DMS153 (cell line): Measurements from ENCODE around the gene PTPRA.

ENCODE experiments used
- DNase-seq: peaks from one replicate; lab custom pipeline; 2025; lab: John Stamatoyannopoulos, UW

Gene PTPRA

DNA sequence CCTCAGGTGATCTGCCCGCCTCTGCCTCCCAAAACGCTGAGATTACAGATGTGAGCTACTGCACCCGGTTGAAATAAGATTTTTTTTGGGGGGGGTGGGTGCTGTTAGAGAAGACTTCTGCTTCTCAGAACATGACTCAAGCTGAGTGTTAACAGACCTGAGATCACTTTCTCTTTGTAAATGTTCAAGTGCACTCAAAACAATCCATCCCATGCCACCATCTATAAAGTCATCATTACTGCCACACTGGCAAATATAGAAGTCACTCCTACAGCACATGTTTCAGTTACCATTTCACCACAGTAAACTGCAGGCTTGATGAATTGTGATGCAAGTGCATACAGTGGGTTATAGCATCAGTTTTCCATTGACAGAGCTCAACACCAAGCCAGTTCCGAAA is 23.8 kb upstream of the PTPRA start:
- no peak for DNase-seq

- DNase-seq: no peak
Measured at GRCh38 chr20:2851086-2851485, 22.2 kb upstream of the PTPRA start.

DNA sequence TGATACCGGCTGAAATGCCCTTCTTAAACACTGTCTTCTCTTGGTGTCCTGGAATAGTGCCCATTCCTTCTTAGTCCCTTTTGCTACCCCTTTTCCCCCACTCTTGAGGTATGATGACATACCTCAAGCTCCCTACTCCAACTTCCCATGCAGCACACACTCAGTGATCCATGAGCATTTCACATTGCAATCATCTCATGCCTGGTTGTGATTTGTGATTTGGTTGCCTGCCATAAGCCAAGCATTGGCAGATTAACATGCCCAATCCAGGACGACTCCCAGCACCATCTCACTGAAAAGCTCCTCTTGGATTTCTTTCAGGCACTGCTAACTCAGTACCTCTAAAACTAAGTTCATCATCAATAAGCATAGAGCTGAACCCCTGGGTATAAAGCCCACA is 14.7 kb upstream of the PTPRA start:
- no peak for DNase-seq

DNA sequence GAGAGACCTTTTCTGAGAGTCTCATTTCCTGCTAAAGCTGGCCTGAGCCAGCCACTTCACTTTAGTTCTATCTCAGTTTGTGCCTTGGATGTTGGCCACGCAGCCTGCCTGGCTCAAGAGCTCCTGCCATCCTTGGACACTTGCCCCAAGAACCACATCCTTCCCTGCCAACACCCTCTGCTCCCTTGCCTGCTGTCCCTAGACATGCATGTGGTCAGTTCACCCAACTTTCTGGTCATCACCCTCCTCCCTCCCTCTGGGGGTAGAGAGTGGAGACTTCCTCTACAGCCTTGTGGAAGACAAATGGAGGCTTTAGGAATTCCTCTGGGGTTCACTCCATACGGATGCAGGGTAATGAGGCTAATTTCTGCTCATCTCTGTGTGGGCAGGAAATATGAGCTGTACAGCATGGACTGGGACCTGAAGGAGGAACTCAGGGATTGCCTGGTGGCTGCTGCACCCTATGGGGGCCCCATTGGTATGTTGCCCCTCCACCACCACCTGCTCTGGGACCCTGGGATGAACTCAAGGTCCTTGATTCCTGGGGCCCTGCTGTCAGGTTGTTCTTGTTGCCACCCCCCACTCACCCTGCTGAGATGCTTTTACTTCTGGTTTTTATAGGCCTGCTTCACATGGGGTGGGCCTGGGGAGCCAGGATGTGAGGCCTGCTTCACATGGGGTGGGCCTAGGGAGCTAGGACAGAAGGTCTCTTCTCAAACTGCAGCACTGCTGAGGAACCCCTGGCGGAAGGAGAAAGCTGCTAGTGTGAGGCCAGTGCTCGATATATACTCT is 13.8 kb upstream of the PTPRA start:
- no peak for DNase-seq

- DNase-seq: no peak
Measured at GRCh38 chr20:2864626-2865025, 8.7 kb upstream of the PTPRA start.

DNA sequence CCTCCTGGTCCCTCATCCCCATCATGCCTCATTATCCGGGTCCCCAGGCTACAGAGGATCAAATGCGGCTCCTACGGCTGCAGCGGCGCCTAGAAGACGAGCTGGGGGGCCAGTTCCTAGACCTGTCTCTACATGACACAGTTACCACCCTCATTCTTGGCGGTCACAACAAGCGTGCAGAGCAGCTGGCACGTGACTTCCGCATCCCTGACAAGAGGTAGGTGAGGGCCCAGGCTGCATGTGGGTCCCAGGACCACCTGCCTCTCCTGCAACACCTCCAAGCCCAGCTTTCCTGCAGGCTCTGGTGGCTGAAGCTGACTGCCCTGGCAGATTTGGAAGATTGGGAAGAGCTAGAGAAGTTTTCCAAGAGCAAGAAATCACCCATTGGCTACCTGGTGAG is 8.2 kb upstream of the PTPRA start:
- DNase-seq: no peak

GRCh38 chr20:2865630-2866029 is 7.7 kb upstream of the PTPRA start:
- DNase-seq: no peak

- no peak for DNase-seq
Measured at GRCh38 chr20:2866236-2866635, 7.0 kb upstream of the PTPRA start.

DNA sequence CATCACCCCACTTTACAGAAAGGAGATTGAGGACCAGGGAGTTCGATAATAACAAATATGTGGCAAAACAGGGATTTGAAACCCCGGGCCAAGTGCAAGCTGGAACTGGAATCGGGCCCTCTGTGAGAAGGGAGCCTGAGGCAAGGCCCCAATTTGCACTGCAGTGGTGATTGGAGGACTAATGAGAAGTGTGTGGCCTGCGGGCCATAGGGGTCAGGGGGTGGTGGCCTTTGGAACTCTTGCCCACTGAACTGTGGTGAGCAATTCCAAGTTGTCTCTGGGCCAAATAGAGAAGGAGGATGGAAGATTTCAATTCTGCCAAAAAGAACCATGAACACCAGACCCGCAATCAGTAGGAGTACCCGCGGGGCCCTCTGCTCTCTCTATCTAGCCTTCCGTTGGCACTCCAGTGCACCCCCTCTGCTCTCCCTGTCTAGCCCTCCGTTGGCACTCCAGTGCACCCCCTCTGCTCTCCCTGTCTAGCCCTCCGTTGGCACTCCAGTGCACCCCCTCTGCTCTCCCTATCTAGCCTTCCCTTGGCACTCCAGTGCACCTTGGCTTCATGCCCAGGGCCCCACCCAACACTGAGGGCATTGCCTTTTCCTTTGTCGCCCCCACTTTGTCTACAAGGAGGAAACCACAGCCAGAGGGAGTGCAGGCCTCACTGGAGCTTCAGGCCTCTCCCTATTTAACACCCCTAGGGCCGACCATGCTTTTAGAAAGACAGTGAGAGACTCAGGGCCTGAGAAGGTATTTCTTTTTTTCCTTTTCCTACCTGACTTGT is 6.0 kb upstream of the PTPRA start:
- DNase-seq: no peak

- no peak for DNase-seq
Measured at GRCh38 chr20:2869381-2869780, 3.9 kb upstream of the PTPRA start.

GRCh38 chr20:2871111-2871465 is 2.2 kb upstream of the PTPRA start:
- no peak for DNase-seq

GRCh38 chr20:2871661-2872458 is 1.4 kb upstream of the PTPRA start:
- no peak for DNase-seq

DNA sequence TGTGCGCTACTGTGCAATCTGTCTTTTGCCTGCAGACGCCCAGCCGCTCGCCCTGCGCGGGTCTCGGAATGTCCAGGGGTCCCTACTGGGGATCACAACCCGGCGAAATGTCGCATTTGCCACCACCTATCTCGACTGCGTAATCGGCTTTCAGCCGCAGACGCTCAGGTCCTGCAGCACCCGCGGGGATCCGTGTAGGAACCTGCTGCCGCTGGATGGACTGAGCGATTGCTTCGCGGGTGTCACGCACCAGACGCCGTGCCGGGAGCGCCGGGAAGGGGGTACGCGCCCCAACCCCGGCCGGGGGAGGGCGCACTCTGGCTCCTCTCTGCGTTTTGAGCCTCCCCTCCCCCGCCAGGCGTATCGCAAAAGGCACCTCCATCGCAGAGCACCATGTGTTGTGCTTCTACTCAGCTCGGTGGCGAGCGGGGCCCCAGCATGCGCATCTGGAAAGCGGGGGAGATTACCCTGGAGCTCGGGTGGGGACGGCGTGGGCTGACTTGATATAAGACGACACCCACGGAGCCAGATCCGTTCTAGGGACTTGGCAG is 747 bp upstream of the PTPRA start:
- no peak for DNase-seq

DNA sequence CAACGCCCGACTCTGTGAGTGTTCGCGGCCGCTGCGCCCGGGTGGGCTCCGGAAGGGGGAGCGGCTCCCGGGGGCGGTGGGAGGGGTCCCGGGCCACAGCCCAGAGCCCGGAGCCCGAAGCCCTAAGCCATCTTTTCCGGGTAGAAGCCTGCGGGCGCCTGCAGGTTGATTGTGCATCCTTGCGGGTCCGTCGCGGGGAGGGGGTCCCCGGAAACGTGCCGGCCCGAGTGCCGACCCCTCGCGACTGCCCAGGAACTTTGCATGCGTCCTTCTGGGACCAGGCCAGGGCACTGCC is 413 bp downstream of the PTPRA start:
- DNase-seq: no peak

DNA sequence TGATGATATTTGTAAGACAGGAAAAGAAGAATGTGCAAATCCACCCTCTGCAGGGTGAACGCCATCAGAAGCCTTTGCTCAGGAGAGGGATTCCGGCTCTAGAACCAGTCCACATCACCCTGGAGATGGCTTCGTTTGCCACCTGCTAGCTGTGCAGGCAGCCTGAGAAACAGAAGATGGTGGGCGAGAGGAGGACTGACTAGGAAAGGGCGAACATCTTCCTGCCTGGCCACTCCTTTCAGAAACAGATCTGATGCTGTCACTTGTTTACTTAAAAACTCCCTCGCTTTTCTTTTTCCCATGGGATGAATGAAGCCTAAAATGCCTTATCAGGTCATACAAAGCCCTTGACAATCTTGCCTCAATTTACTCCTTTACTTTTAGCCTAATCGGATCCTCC is 1.2 kb downstream of the PTPRA start:
- no peak for DNase-seq

- DNase-seq: no peak
Measured at GRCh38 chr20:2875690-2876203, 2.5 kb downstream of the PTPRA start.

- no peak for DNase-seq
Measured at GRCh38 chr20:2878515-2878914, 5.2 kb downstream of the PTPRA start.

DNA sequence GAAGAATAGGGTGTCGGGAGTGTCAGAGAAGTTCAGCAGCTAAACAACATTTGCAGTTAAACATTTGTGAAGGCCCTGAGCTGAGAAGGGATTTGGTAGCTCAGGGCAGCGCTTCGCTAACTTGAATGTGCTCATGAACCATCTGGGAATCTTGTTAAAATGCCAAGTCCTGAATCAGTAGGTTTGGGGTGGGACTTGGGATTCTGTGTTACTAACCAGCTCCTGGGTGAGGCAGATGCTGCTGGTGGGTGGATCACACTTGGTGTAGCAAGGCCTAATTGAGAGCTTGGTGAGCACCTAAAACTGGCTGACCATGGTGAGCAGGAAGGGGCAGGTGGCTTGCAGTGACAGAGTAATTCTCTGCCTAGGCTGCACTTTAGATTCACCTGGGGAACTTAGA is 5.9 kb downstream of the PTPRA start:
- DNase-seq: no peak

GRCh38 chr20:2880650-2881049 is 7.4 kb downstream of the PTPRA start:
- no peak for DNase-seq

- no peak for DNase-seq
Measured at GRCh38 chr20:2883726-2884637, 10.7 kb downstream of the PTPRA start.

- no peak for DNase-seq
Measured at GRCh38 chr20:2887715-2888114, 14.4 kb downstream of the PTPRA start.
